Lower lobe of right lung (tissue), 2 donors: ENCODE results near the gene AGAP3. TPM values are rescaled to one million over a fixed set of nuclear protein-coding genes. Genes with fewer than 3 reads are reported as not detected.

Experiments used
- ATAC-seq, 2 donors: fragments of 200-7000 bp; cut with Tn5 transposase; one replicate each; pipeline ENCODE4 v1.9.1; 2020 to 2022; ENCODE audit warnings: mild to moderate bottlenecking in 2 of 2, moderate library complexity in 2 of 2
- DNase-seq: peaks from one replicate; pipeline ENCODE4 v3.0.0-alpha.2; 2020
- H3K27ac ChIP-seq: fragments of 200-600 bp; one replicate; pipeline ENCODE4 v1.8.0; 2022
- H3K27me3 ChIP-seq: fragments of 200-600 bp; one replicate; pipeline ENCODE4 v1.8.0; 2022; ENCODE audit warnings: low read depth
- H3K36me3 ChIP-seq: fragments of 200-600 bp; one replicate; pipeline ENCODE4 v1.8.0; 2022; ENCODE audit warnings: mild to moderate bottlenecking
- H3K4me1 ChIP-seq: fragments of 200-600 bp; one replicate; pipeline ENCODE4 v1.8.0; 2022
- H3K4me3 ChIP-seq: fragments of 200-600 bp; one replicate; pipeline ENCODE4 v1.8.0; 2022; ENCODE audit warnings: mild to moderate bottlenecking
- H3K9me3 ChIP-seq: fragments of 200-600 bp; one replicate; pipeline ENCODE4 v1.8.0; 2022
- intact Hi-C: fragments of 100-400 bp; cut with DNase I; formaldehyde crosslinking; loops from one replicate; pipeline ENCODE4 v1.11.0; 2022
- total RNA-seq: library from RNA; stranded (reverse); fragmentation: NEBNext Ultra II Directional; extraction: Animal tissue kit (Norgen Biotek cat#: 25700); gene quantifications from one replicate; pipeline ENCODE4 v1.2.1, GENCODE V29; 2021
- TF ChIP-seq, protein P1 (sequence below): fragments of 200-600 bp; IDR thresholded peaks from one replicate; pipeline ENCODE4 v1.8.0; 2022; ENCODE audit warnings: antibody characterized with exemption, mild to moderate bottlenecking
- donor health status: DM: no; HTN: yes; CAD: no; lungs with severe emphysema.

AGAP3 gene
- total RNA-seq, 1 donor from 2014 or later = 157 TPM

DNA sequence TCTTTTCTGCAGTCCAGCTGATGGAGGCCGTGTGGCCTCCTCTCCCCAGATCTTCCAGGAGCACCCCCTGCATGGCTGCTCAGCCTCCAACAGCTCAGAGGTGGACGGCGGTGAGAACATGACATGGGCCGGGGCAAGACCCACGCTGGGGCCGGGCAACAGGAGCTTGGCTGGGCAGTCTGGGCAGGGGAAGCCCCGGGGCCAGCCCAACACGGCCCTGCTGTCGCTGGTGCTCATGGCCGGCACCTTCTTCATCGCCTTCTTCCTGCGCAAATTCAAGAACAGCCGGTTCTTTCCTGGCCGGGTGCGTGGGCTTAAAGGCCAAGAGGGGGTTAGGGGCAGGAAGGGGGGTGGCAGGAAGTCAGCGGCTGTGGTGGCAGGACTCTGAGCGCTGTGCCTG lies 12.3 kb upstream of the AGAP3 start:
- TF ChIP-seq, protein P1, sequence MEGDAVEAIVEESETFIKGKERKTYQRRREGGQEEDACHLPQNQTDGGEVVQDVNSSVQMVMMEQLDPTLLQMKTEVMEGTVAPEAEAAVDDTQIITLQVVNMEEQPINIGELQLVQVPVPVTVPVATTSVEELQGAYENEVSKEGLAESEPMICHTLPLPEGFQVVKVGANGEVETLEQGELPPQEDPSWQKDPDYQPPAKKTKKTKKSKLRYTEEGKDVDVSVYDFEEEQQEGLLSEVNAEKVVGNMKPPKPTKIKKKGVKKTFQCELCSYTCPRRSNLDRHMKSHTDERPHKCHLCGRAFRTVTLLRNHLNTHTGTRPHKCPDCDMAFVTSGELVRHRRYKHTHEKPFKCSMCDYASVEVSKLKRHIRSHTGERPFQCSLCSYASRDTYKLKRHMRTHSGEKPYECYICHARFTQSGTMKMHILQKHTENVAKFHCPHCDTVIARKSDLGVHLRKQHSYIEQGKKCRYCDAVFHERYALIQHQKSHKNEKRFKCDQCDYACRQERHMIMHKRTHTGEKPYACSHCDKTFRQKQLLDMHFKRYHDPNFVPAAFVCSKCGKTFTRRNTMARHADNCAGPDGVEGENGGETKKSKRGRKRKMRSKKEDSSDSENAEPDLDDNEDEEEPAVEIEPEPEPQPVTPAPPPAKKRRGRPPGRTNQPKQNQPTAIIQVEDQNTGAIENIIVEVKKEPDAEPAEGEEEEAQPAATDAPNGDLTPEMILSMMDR = no peak
- Histone ChIP-seq H3K4me1 (peaks cover 8% of the 10 kb centered on the region), H3K27ac (no peak overlapping the region), H3K36me3 (peaks cover 89% of the 10 kb centered on the region), H3K4me3 (no peak overlapping the region), H3K27me3 (no peaks in the 10 kb centered on the region), H3K9me3 (no peaks in the 10 kb centered on the region)
- DNase-seq (no peak), ATAC-seq (no peak)
- intact Hi-C loops = no loop called here

DNA sequence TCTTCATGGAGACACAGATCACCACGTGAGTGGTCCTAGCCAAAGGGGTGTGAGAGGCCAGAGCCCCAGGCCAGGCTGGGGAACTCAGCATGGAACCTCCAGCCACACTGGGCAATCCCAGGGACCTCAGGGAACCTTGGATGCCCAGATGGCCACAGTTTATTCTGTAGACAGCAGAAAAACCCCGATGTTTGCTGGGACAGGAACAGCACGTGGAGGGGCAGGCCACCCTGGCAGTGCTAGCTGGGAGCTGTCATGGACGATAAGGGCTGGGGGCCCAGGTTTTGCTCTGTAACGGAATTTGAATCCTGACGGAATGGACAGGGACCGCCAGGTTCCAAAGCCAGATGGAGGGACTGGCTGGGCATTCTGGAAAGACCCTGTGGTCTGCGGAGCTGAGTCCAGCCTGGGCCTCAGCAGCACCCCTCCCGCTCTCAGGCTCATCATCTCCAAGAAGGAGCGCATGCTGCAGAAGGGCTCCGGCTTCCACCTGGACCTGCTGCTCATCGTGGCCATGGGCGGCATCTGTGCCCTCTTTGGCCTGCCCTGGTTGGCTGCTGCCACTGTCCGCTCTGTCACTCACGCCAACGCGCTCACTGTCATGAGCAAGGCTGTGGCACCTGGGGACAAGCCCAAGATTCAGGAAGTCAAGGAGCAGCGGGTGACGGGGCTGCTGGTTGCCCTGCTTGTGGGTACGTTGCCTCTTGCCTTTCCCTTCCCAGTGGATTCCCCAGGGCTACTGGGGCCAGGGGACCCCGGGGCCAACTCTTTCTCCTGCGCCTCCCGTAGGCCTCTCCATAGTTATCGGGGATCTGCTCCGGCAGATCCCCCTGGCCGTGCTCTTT lies 11.2 kb upstream of the AGAP3 start:
- intact Hi-C loops = no loop called here
- Histone ChIP-seq H3K36me3 (peaks cover 78% of the 10 kb centered on the region), H3K27me3 (no peaks in the 10 kb centered on the region), H3K4me1 (peaks cover 19% of the 10 kb centered on the region), H3K9me3 (no peaks in the 10 kb centered on the region), H3K4me3 (no peak overlapping the region), H3K27ac (no peak overlapping the region)
- DNase-seq = no peak
- TF ChIP-seq, protein P1 = no peak
- no peak for ATAC-seq

GRCh38 chr7:151075662-151075971 lies 10.7 kb upstream of the AGAP3 start:
- peaks cover 73% of the 10 kb centered on the region for H3K36me3 ChIP-seq
- no peak overlapping the region for H3K4me3 ChIP-seq
- H3K27me3 ChIP-seq = no peaks in the 10 kb centered on the region
- intact Hi-C loops = no loop called here
- H3K4me1 ChIP-seq = peaks cover 19% of the 10 kb centered on the region
- H3K27ac ChIP-seq = no peak overlapping the region
- DNase-seq (peak; percentile 30), ATAC-seq (no peak)
- no peaks in the 10 kb centered on the region for H3K9me3 ChIP-seq
- TF ChIP-seq, protein P1 = no peak

DNA sequence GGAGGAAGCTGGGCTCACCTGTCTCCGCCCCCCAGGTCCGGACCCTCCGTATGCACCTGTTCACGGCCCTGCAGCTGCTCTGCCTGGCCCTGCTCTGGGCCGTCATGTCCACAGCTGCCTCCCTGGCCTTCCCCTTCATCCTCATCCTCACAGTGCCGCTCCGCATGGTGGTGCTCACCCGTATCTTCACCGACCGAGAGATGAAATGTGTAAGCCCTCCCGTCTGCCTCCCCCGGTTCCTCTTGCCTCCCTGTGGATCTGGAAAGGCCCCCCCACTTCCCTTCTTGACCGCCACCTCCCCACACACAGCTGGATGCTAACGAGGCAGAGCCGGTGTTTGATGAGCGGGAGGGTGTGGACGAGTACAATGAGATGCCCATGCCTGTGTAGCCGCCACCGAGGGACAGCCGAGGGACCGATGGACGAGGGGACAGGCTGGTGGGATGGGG lies 10.3 kb upstream of the AGAP3 start:
- H3K9me3 ChIP-seq = no peaks in the 10 kb centered on the region
- DNase-seq (peak; percentile 43), ATAC-seq (no peak)
- H3K27ac ChIP-seq = no peak overlapping the region
- H3K27me3 ChIP-seq = no peaks in the 10 kb centered on the region
- H3K4me3 ChIP-seq = no peak overlapping the region
- peaks cover 69% of the 10 kb centered on the region for H3K36me3 ChIP-seq
- TF ChIP-seq, protein P1 = no peak
- peaks cover 20% of the 10 kb centered on the region for H3K4me1 ChIP-seq
- intact Hi-C loops = no loop called here

DNA sequence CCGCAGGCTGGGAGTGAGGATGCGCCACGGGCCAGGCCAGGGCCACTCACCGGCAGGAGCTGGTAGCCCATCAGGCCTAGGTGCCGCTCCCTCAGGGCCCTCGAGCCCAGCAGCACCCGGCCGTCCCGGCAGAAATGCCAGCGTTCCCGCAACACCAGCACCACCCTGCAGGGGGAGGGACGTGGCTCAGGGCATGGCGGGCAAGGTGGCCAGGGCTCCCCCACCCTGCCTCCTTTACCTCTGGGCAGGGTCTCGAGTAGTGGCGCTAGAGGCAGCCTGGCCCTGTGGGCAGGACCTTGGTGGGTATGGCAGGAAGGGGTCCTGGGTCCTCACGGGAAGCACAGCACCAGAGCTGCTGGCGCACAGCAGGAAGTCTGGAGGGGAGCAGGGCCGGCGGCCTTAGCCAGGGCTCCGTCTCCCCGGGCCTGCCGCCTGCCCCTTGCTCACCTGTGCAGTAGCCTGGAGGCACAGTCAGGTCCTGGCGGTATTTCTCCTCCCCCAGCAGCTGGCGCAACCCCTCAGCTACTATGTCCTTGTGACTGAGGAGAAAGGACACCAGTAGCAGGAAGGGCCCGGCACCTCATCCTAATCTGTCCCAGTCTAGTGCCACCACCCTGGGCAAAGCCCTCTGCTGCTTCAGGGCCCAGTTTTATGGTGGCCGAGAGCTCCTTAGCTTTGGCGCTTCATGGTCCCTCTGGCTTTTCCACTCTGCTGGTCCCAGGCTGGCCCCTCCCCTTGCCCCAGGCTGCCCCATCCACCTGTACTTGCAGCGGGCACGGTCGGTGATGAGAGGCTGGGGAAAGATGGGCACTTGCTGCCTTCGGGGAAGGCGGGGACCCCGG lies 9.2 kb upstream of the AGAP3 start:
- ATAC-seq (no peak), DNase-seq (no peak)
- H3K27ac ChIP-seq = no peak overlapping the region
- H3K27me3 ChIP-seq = no peaks in the 10 kb centered on the region
- intact Hi-C loops = no loop called here
- H3K4me1 ChIP-seq = peaks cover 31% of the 10 kb centered on the region
- TF ChIP-seq, protein P1 = no peak
- peaks cover 58% of the 10 kb centered on the region for H3K36me3 ChIP-seq
- H3K9me3 ChIP-seq = no peaks in the 10 kb centered on the region
- H3K4me3 ChIP-seq = no peak overlapping the region
